GM12872 (cell line): Measurements from ENCODE around the gene CENPF.

ENCODE experiments used
- TF ChIP-seq, protein P1 (sequence below): IDR thresholded peaks from 3 replicates; pipeline ENCODE4 v1.5.1; 2011; ENCODE audit warnings: low read depth, mild to moderate bottlenecking, low read length, moderate library complexity; ENCODE audit not compliant: insufficient read depth

Gene CENPF

DNA sequence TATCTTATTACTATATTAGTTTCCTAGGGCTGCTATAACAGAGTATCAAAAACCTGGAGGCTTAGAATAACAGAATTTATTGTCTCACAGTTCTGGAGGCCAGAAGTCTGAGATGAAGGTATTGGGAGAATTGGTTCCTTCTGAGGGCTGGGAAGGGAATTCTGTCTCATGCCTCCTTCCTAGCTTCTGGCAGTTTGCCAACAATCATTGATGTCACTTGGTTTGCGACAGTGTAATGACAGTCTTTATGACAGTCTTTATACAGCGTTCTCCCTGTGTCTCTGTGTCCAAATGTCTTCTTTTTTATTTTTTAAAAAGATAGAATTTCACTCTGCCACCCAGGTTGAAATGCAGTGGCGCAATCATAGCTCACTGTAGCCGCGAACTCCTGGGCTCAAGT is 15.8 kb upstream of the CENPF start:
- TF ChIP-seq, protein P1, sequence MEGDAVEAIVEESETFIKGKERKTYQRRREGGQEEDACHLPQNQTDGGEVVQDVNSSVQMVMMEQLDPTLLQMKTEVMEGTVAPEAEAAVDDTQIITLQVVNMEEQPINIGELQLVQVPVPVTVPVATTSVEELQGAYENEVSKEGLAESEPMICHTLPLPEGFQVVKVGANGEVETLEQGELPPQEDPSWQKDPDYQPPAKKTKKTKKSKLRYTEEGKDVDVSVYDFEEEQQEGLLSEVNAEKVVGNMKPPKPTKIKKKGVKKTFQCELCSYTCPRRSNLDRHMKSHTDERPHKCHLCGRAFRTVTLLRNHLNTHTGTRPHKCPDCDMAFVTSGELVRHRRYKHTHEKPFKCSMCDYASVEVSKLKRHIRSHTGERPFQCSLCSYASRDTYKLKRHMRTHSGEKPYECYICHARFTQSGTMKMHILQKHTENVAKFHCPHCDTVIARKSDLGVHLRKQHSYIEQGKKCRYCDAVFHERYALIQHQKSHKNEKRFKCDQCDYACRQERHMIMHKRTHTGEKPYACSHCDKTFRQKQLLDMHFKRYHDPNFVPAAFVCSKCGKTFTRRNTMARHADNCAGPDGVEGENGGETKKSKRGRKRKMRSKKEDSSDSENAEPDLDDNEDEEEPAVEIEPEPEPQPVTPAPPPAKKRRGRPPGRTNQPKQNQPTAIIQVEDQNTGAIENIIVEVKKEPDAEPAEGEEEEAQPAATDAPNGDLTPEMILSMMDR: no peak

DNA sequence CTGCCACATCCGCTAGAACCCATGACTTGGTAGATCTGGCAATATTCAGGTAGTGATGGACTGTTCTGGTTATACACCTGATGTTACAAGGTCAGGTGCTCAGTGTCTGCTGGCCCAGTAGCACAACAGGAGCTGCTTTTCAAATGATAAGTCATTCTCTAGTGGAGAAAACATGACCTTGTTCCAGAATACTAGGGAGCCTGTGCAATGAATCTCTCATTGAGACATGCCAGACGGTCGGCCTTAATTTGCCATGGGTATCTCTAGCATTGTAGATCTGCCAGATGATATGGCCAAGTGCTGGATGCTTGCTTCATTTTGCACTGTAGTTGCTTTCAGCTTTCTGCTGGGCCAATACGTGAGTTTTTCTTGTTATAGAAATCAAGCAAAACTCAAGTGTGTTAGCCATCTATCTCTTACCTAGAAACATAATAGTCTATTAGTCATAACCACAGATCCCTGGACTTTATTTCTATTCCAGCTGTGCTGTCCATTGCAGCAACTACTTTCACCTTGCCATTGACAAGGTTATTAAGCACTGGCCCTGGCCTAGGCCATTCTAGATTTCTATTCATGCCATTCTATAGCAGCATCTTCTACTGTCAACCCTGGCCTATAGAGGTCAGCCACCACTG is 13.9 kb upstream of the CENPF start:
- TF ChIP-seq, protein P1: no peak

DNA sequence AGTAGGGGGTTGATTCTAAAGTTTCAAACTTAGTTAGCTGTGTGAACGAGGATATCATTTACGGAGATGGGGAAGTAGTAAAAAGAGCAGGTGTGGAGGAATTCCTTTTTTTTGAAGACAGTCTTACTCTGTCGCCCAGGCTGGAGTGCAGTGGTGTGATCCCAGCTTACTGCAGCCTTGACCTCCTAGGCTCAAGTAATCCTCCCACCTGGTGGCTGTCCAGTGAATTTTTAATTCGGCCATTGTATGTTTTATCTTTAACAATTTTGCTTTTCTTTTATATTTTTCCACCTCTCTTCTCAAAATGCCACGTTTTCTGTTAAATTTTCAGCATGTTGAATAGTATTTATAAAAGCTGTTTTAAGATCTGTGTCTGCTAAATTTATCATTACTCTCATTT is 12.3 kb upstream of the CENPF start:
- TF ChIP-seq, protein P1: no peak

DNA sequence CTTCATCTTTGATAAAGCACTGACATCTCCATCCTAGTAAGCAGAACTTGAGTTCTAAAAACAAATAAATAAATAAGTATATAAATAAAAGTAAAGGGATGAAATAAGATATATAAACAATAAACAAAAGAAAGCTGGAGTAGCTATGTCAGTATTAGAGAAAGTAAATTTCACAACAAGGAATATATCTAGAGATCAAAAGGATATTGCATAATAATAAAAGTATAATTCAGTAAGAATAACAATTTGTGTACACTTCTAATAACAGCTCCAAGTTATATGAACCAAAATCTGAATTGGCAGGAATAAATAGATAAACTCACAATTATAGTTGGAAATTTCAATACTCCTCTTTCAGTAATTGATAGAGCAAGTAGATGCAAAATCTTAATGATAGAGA is 9.8 kb upstream of the CENPF start:
- TF ChIP-seq, protein P1: no peak

DNA sequence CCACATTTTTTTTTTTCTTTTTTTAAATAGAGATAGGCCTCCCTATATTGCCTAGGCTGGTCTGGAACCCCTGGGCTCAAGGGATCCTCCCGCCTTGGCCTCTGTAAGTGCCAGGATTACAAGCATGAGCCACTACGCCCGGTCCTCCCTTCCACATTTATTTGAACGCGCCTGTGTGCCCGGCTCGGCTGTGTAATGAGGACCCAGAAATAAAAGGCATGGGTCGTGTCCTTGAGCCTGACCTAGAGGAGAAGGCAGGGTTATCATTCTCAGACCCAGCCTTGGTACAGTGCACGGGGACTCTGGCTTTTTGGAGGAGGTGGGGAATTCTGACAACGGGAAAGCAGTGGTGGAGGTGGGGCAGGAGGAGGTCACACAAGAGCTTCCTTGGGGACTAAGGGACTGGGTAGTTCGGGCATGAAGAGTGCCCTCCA is 841 bp downstream of the CENPF start:
- TF ChIP-seq, protein P1: no peak

DNA sequence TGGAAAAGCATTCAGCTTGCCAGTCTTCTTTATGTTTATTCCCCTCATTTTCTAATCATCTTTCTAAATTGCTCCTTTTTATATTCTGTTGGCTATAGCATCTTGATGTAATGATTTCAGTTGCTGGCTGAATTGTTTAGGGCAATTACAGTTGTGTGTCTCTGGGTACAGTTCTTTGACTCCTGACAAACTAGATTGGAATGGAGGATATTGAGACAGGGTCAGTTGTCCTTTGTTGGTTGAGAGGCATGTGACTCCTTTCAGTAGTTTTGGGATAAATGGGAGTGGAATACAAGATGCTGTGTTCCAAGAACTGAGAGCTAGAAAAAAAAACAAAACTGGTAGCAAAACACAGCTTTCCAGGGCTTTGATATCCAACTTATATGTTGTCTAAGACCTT is 1.5 kb downstream of the CENPF start:
- TF ChIP-seq, protein P1: no peak

DNA sequence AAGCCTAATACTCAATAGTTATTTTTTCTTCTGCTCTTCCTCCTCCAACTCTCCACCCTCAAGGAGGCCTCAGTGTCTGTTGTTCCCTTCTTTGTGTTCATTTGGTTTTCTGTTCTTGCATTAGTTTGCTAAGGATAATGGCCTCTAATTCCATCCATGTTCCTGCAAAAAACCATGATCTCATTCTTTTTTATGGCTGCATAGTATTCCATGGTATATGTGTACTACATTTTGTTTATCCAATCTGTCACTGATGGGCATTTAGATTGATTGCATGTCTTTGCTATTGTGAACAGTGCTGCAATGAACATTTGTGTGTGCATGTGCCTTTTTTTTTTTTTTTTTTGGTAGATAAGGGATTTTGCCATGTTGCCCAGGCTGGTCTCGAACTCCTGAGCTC is 6.7 kb downstream of the CENPF start:
- TF ChIP-seq, protein P1: no peak
